Measurements from ENCODE around the gene RAB11FIP3.
"Not testable (repeated sequence)": the region's sequence is repeated elsewhere in the genome, so short reads cannot be mapped to it uniquely, and the experiment has no call there.

The RAB11FIP3 gene

GRCh38 chr16:425082-425718, at the start of gene RAB11FIP3:
TSS of gene RAB11FIP3 (plus strand) at chr16:425649. CDS start at chr16:426007, 358 bp downstream.
- TF ChIP-seq, protein P1, sequence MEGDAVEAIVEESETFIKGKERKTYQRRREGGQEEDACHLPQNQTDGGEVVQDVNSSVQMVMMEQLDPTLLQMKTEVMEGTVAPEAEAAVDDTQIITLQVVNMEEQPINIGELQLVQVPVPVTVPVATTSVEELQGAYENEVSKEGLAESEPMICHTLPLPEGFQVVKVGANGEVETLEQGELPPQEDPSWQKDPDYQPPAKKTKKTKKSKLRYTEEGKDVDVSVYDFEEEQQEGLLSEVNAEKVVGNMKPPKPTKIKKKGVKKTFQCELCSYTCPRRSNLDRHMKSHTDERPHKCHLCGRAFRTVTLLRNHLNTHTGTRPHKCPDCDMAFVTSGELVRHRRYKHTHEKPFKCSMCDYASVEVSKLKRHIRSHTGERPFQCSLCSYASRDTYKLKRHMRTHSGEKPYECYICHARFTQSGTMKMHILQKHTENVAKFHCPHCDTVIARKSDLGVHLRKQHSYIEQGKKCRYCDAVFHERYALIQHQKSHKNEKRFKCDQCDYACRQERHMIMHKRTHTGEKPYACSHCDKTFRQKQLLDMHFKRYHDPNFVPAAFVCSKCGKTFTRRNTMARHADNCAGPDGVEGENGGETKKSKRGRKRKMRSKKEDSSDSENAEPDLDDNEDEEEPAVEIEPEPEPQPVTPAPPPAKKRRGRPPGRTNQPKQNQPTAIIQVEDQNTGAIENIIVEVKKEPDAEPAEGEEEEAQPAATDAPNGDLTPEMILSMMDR (IDR thresholded peaks at IDR 0.05), result no peak
- Histone ChIP-seq H3K27ac (peak within 1 kb of the TSS; percentile 89 to 99), H3K4me3 (peak within 1 kb of the TSS; percentile 98)
- DNase-seq (ENCODE audit: low spot score), result peak; percentile 88

GRCh38 chr16:375927-376816, 49.3 kb upstream of the RAB11FIP3 start:
- DNase-seq (ENCODE audit: low spot score), result no peak
- TF ChIP-seq, protein P1 (IDR thresholded peaks at IDR 0.05), result no peak
- H3K27ac ChIP-seq, result no peak overlapping the region
- no peak overlapping the region for H3K4me3 ChIP-seq

DNA sequence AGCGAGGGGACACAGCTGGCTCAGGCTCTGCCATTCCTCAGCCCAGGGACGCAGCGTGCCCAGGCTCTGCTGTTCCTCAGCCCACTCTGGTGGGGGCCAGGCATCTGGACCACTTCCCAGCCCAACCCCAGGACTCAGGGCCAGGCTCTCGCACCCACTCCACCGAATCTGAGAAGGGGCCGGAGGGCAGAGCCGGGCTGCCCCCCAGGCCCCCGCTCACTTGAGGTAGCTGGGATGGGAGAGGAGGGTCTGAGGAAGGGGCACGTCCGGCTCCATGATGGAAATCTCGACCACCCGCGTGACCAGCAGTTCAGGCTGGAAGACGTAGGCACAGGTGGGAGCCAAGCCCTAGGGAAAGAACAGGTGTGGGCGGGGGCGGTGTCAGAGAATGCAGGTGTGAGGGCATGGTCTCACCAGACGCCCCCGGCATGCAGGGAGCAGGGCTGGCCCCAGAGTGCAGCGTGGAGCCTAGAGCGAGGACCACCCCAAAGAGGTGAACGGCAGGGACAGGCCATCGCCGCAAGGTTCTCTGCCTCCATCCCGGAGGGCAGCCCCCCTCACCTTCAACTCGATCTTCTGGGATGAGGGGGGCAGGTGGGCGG, 48.5 kb upstream of the RAB11FIP3 start:
- no peak overlapping the region for H3K27ac ChIP-seq
- no peak overlapping the region for H3K4me3 ChIP-seq
- DNase-seq (ENCODE audit: low spot score), result no peak
- TF ChIP-seq, protein P1 (IDR thresholded peaks at IDR 0.05), result no peak

GRCh38 chr16:377419-377951, 48.0 kb upstream of the RAB11FIP3 start:
- no peak overlapping the region for H3K4me3 ChIP-seq
- H3K27ac ChIP-seq, result no peak overlapping the region
- TF ChIP-seq, protein P1 (IDR thresholded peaks at IDR 0.05), result no peak
- no peak for DNase-seq (ENCODE audit: low spot score)

GRCh38 chr16:378113-378820, 47.2 kb upstream of the RAB11FIP3 start:
- H3K27ac ChIP-seq; DNase-seq (ENCODE audit: low spot score); H3K4me3 ChIP-seq: not testable (repeated sequence)

- TF ChIP-seq, protein P1 (IDR thresholded peaks at IDR 0.05), result no peak
- Histone ChIP-seq H3K27ac (no peak overlapping the region), H3K4me3 (no peak overlapping the region)
- DNase-seq (ENCODE audit: low spot score), result no peak
These were observed 46.6 kb upstream of the RAB11FIP3 start for GRCh38 chr16:378821-379182.

All from coronary artery (tissue), 2 donors.